Spleen (tissue), 11 donors: ENCODE results near the gene ROR1. TPM values are rescaled to one million over a fixed set of nuclear protein-coding genes. Genes with fewer than 3 reads are reported as not detected.

Experiments used
- DNase-seq: peaks from one replicate; pipeline ENCODE4 v3.0.0-alpha.2; 2020
- H3K27ac ChIP-seq, 8 donors: fragments of 200-600 bp; sonication (generic) in 7 of 8; 1 replicate in 4 of 8; 2 replicates in 4 of 8; pipeline versions ENCODE4 v1.5.0 to v1.8.0; 2016 to 2021; ENCODE audit warnings: inconsistent platforms in 4 of 8, mild to moderate bottlenecking in 4 of 8, moderate library complexity in 1 of 8
- H3K27me3 ChIP-seq, 7 donors: fragments of 200-600 bp; sonication (generic) in 6 of 7; replicated peaks in 1 of 7; 1 replicate in 4 of 7; 2 replicates in 3 of 7; pipeline versions ENCODE4 v1.5.0 to v1.8.0; 2016 to 2021; ENCODE audit warnings: inconsistent platforms in 3 of 7, mild to moderate bottlenecking in 1 of 7
- H3K36me3 ChIP-seq, 6 donors: fragments of 200-600 bp; sonication (generic) in 5 of 6; 1 replicate in 4 of 6; 2 replicates in 2 of 6; pipeline versions ENCODE4 v1.5.0 to v1.8.0; 2016 to 2021; ENCODE audit warnings: inconsistent platforms in 2 of 6
- H3K4me1 ChIP-seq, 6 donors: fragments of 200-600 bp; sonication (generic) in 5 of 6; 1 replicate in 3 of 6; 2 replicates in 3 of 6; pipeline versions ENCODE4 v1.5.0 to v1.8.0; 2016 to 2021; ENCODE audit warnings: inconsistent platforms in 3 of 6
- H3K4me3 ChIP-seq, 8 donors: fragments of 200-600 bp; sonication (generic) in 7 of 8; 1 replicate in 4 of 8; 2 replicates in 4 of 8; pipeline versions ENCODE4 v1.5.0 to v1.8.0; 2016 to 2021; ENCODE audit warnings: inconsistent platforms in 4 of 8, mild to moderate bottlenecking in 4 of 8, moderate library complexity in 2 of 8
- H3K9me3 ChIP-seq, 8 donors: fragments of 200-600 bp; sonication (generic) in 7 of 8; 1 replicate in 4 of 8; 2 replicates in 4 of 8; pipeline versions ENCODE4 v1.5.0 to v1.8.0; 2016 to 2021; ENCODE audit warnings: inconsistent platforms in 4 of 8
- POLR2A ChIP-seq, 3 donors: fragments of 450-650 bp; IDR thresholded peaks; one replicate each; pipeline ENCODE4 v1.5.1; 2017; ENCODE audit warnings: antibody characterized with exemption in 3 of 3, mild to moderate bottlenecking in 1 of 3
- POLR2AphosphoS5 ChIP-seq, 3 donors: sonication (generic); formaldehyde crosslinking; IDR thresholded peaks; one replicate each; pipeline ENCODE4 v1.5.1; 2017; ENCODE audit warnings: antibody characterized with exemption in 3 of 3
- WGBS, 5 donors: extraction: QIAGEN DNeasy Blood & Tissue Kit in 3 of 5; methylation state at CpG; one replicate each; pipeline versions ENCODE4 v1.1.5 to v1.1.7; 2013 to 2018; 5-methylcytosine and 5-hydroxymethylcytosine counted together
- intact Hi-C: fragments of 100-400 bp; cut with DNase I; formaldehyde crosslinking; loops from one replicate; pipeline ENCODE4 v1.15.0; 2023; ENCODE audit warnings: low total_unique reads
- polyA plus RNA-seq, 3 donors: library from polyadenylated mRNA; stranded (reverse); fragments of 200-250 nt; gene quantifications; one replicate each; pipeline ENCODE4 v1.2.1, GENCODE V29; 2013
- total RNA-seq, 7 donors: library from RNA; depleted of rRNA in 3 of 7; stranded (reverse); fragments of >200 nt in 3 of 7; fragmentation: NEBNext Ultra II Directional in 4 of 7; extraction: Animal tissue kit (Norgen Biotek cat#: 25700) in 4 of 7; gene quantifications; one replicate each; pipeline versions ENCODE4 v1.1.0 to v1.2.1, GENCODE V29; 2016 to 2021
- TF ChIP-seq, protein P1 (sequence below), 11 experiments: fragments of 200-600 bp in 7 of 11; fragments of 450-650 bp in 4 of 11; sonication (generic) in 4 of 11; IDR thresholded peaks in 8 of 11; conservative IDR thresholded peaks in 3 of 11; 1 replicate in 7 of 11; 2 replicates in 4 of 11; pipeline versions ENCODE4 v1.4.0 to v1.8.0; 2016 to 2021; ENCODE audit warnings: antibody characterized with exemption in 11 of 11, inconsistent platforms in 4 of 11, mild to moderate bottlenecking in 1 of 11
- donor health status: healthy with polysubstance abuse.
- donor health status: DM: no; HTN: no; CAD: no; lungs with moderate emphysema.
- donor health status: DM: no; HTN: no; CAD: no.
- donor health status: Bipolar disorder and iron deficiency.
- donor health status: healthy.
- donor health status: DM: no; HTN: no; CAD: no.
- donor health status: DM: yes; HTN: yes; CAD: no.

The ROR1 gene
- total and polyA plus RNA-seq, 10 donors = 0.43 to 12.3 (median 6.4) TPM

DNA sequence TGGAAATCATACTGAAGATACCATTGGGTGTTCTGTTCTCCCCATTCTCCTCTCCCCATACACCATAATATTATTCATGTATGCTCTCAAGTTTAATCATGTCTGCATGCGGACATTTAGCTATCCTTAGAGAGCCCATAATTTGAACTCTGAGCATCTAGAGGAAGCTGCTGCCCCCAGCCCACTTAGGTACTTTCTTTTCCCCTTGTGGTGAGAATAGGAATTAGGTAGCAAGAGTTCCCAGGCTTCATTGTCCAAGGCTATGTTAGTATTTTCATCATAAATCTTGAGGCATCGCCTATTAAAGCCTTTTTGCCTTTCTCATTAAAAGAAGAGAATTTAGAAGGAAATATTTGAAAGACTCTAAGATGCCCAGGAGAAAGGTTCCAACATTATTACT, 96.3 kb downstream of the ROR1 start:
- H3K36me3 ChIP-seq = no peaks in the 10 kb centered on the region
- H3K4me1 ChIP-seq = peaks cover 0 to 12% (median 2%) of the 10 kb centered on the region in 6 donors
- intact Hi-C loops = no loop called here
- no peak overlapping the region for H3K4me3 ChIP-seq
- H3K27me3 ChIP-seq = no peaks in the 10 kb centered on the region
- TF ChIP-seq POLR2A (IDR thresholded peaks at IDR 0.05) (no peak), POLR2AphosphoS5 (IDR thresholded peaks at IDR 0.05) (no peak)
- TF ChIP-seq, protein P1, sequence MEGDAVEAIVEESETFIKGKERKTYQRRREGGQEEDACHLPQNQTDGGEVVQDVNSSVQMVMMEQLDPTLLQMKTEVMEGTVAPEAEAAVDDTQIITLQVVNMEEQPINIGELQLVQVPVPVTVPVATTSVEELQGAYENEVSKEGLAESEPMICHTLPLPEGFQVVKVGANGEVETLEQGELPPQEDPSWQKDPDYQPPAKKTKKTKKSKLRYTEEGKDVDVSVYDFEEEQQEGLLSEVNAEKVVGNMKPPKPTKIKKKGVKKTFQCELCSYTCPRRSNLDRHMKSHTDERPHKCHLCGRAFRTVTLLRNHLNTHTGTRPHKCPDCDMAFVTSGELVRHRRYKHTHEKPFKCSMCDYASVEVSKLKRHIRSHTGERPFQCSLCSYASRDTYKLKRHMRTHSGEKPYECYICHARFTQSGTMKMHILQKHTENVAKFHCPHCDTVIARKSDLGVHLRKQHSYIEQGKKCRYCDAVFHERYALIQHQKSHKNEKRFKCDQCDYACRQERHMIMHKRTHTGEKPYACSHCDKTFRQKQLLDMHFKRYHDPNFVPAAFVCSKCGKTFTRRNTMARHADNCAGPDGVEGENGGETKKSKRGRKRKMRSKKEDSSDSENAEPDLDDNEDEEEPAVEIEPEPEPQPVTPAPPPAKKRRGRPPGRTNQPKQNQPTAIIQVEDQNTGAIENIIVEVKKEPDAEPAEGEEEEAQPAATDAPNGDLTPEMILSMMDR (IDR thresholded peaks at IDR 0.05 in 8 of 11, conservative IDR thresholded peaks at IDR 0.05 in 3 of 11) = no peak
- no peaks in the 10 kb centered on the region for H3K9me3 ChIP-seq
- H3K27ac ChIP-seq = no peak overlapping the region
- no peak for DNase-seq
- 90 to 96% (median 93%) methylated on average over 2 of the region's 2 CpGs for WGBS, 5 donors

DNA sequence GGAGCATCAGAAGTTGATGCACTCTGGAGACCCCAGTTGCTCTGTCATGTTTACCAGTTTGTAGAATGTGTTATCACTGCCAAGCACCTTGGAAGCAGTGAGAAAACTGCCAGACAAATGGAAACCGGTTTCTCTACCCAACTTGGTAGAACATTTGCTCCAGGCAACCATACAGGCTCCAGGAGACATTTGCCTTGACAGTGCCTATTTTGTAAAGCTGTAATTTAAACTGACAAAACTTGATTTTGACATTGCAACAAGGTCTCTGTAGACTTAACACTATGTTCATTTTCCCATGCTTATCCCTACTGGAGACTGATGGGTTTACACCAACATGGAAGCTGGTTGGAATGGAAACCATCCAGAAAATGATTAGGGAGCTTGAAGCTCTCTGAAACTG, 97.6 kb downstream of the ROR1 start:
- intact Hi-C loops = no loop called here
- Histone ChIP-seq H3K27ac (no peak overlapping the region), H3K36me3 (no peaks in the 10 kb centered on the region), H3K27me3 (no peaks in the 10 kb centered on the region), H3K4me1 (peaks cover 0 to 12% (median 3%) of the 10 kb centered on the region in 6 donors), H3K4me3 (no peak overlapping the region), H3K9me3 (no peaks in the 10 kb centered on the region)
- TF ChIP-seq POLR2A (IDR thresholded peaks at IDR 0.05) = no peak
- TF ChIP-seq, protein P1 (IDR thresholded peaks at IDR 0.05 in 8 of 11, conservative IDR thresholded peaks at IDR 0.05 in 3 of 11) = no peak
- TF ChIP-seq POLR2AphosphoS5 (IDR thresholded peaks at IDR 0.05) = no peak
- no peak for DNase-seq
- WGBS, 5 donors = 81 to 97% (median 93%) methylated on average over 1 of the region's 1 CpG

DNA sequence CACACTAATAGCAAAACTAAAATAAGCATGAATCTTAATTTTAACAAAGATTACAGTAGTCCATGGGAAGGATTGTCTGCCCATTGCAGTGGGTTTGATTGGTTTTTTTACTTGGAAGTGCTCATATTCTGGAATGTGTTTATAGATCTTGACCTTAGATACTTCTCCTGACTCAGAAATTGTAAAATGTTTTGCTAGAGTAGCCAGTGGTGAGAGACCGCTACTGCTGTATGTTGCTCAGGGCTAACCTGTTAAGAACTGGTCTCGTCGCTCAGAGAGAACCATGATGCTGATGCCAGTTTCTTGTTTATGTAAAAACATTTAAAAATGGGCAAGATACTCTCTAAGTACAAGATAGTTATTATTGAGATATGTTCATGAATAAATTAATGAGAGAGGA, 99.9 kb downstream of the ROR1 start:
- intact Hi-C loops = no loop called here
- H3K27ac ChIP-seq = peak overlapping the region in 2 of 8 donors; percentile 15 to 27
- WGBS, 5 donors = 90 to 94% (median 91%) methylated on average over 3 of the region's 3 CpGs

DNA sequence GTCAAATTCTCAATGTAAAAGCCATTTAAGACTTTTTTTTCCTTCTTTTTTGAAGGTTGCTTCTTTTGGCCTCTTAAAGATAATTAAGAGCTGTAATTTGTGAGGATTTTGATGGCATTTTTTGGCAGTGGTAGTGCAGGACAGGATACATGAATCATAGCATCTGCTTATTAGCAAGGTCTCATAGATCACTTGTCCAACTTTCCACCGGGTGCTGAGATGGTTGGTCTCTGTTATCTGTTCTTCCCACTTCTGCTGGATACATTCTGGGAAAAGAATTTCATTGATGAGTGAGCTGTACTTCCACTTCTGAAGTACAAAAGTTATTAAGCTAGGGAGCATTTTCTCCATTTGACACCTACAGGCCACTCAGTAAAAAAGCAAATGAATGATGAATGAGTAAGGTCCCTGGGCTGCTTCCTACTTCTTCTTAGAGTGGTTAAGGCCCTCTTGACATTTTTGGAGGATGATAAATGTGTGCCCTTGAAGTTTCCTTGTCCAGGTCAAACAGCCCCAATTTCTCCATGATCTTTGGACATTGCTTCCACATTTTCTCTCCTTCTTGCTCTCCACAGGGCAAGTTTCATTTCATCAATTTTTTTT, 100.6 kb downstream of the ROR1 start:
- Histone ChIP-seq H3K27ac (peak overlapping the region in 2 of 8 donors; percentile 15 to 27), H3K27me3 (no peaks in the 10 kb centered on the region), H3K4me3 (no peak overlapping the region), H3K9me3 (no peaks in the 10 kb centered on the region), H3K4me1 (peaks cover 0 to 14% (median 5%) of the 10 kb centered on the region in 6 donors), H3K36me3 (no peaks in the 10 kb centered on the region)
- 44 to 81% (median 62%) methylated on average over 1 of the region's 1 CpG for WGBS, 5 donors
- no peak for DNase-seq
- TF ChIP-seq POLR2A (IDR thresholded peaks at IDR 0.05) = no peak
- TF ChIP-seq, protein P1 (IDR thresholded peaks at IDR 0.05 in 8 of 11, conservative IDR thresholded peaks at IDR 0.05 in 3 of 11) = no peak
- TF ChIP-seq POLR2AphosphoS5 (IDR thresholded peaks at IDR 0.05) = no peak
- intact Hi-C loops = no loop called here

More for the DNA sequence above, 99.9 kb downstream of the ROR1 start:
- DNase-seq = no peak
- TF ChIP-seq POLR2AphosphoS5 (IDR thresholded peaks at IDR 0.05) = no peak
- TF ChIP-seq, protein P1 (IDR thresholded peaks at IDR 0.05 in 8 of 11, conservative IDR thresholded peaks at IDR 0.05 in 3 of 11) = no peak
- no peak for TF ChIP-seq POLR2A (IDR thresholded peaks at IDR 0.05)
- Histone ChIP-seq H3K36me3 (no peaks in the 10 kb centered on the region), H3K4me3 (no peak overlapping the region), H3K4me1 (peaks cover 0 to 14% (median 5%) of the 10 kb centered on the region in 6 donors), H3K9me3 (no peaks in the 10 kb centered on the region), H3K27me3 (no peaks in the 10 kb centered on the region)
